Colonic mucosa (tissue), 4 donors: ENCODE measurements around the gene KCNIP4. TPM values are rescaled to one million over a fixed set of nuclear protein-coding genes. Genes with fewer than 3 reads are reported as not detected.

Experiments used
- DNase-seq: peaks from one replicate; pipeline ENCODE4 v3.0.0-alpha.2; 2020
- H3K27ac ChIP-seq: fragments of 200-600 bp; one replicate; pipeline ENCODE4 v1.8.0; 2021
- H3K27me3 ChIP-seq: fragments of 200-600 bp; one replicate; pipeline ENCODE4 v1.8.0; 2021
- H3K36me3 ChIP-seq: fragments of 200-600 bp; one replicate; pipeline ENCODE4 v1.8.0; 2021
- H3K4me1 ChIP-seq: fragments of 200-600 bp; one replicate; pipeline ENCODE4 v1.8.0; 2021; ENCODE audit warnings: mild to moderate bottlenecking
- H3K4me3 ChIP-seq: fragments of 200-600 bp; one replicate; pipeline ENCODE4 v1.8.0; 2021
- H3K9ac ChIP-seq, 2 donors: one replicate each; pipeline ENCODE4 v1.7.0; 2013; ENCODE audit warnings: control low read depth in 2 of 2, low read depth in 2 of 2, low read length in 2 of 2
- H3K9me3 ChIP-seq: fragments of 200-600 bp; one replicate; pipeline ENCODE4 v1.8.0; 2021
- CTCF ChIP-seq: fragments of 200-600 bp; IDR thresholded peaks from one replicate; pipeline ENCODE4 v1.8.0; 2022; ENCODE audit warnings: antibody characterized with exemption, mild to moderate bottlenecking
- intact Hi-C: fragments of 100-400 bp; cut with DNase I; formaldehyde crosslinking; loops from one replicate; pipeline ENCODE4 v1.14.1; 2022
- total RNA-seq, 2 donors: library from RNA; stranded (reverse); fragmentation: NEBNext Ultra II Directional in 1 of 2; extraction: Animal tissue kit (Norgen Biotek cat#: 25700) in 1 of 2; gene quantifications; one replicate each; pipeline ENCODE4 v1.2.1, GENCODE V29; 2021
- donor health status: healthy.
- donor health status: DM: no; HTN: no; CAD: no.
- donor health status: DM: no; HTN: no; CAD: no.

KCNIP4 gene
- total RNA-seq, 2 donors from 2014 or later, result 0.67 to 1.2 TPM

GRCh38 chr4:21873145-21873544 lies 75.4 kb downstream of the KCNIP4 start:
- no peak overlapping the region for H3K27ac ChIP-seq
- no peak overlapping the region for H3K9ac ChIP-seq
- no peaks in the 10 kb centered on the region for H3K36me3 ChIP-seq
- intact Hi-C loops, result no loop called here
- no peaks in the 10 kb centered on the region for H3K4me1 ChIP-seq
- no peak for TF ChIP-seq CTCF
- H3K9me3 ChIP-seq, result no peaks in the 10 kb centered on the region
- no peak for DNase-seq
- H3K4me3 ChIP-seq, result no peak overlapping the region
- no peaks in the 10 kb centered on the region for H3K27me3 ChIP-seq

GRCh38 chr4:21872101-21872500 lies 76.5 kb downstream of the KCNIP4 start:
- Histone ChIP-seq H3K36me3 (no peaks in the 10 kb centered on the region), H3K9me3 (no peaks in the 10 kb centered on the region), H3K27me3 (no peaks in the 10 kb centered on the region), H3K4me3 (no peak overlapping the region), H3K27ac (no peak overlapping the region), H3K9ac (no peak overlapping the region), H3K4me1 (no peaks in the 10 kb centered on the region)
- DNase-seq, result no peak
- TF ChIP-seq CTCF, result no peak
- intact Hi-C loops, result no loop called here

GRCh38 chr4:21869978-21870745 lies 78.4 kb downstream of the KCNIP4 start:
- intact Hi-C loops, result no loop called here
- H3K27ac ChIP-seq, result no peak overlapping the region

GRCh38 chr4:21864686-21865085 lies 83.9 kb downstream of the KCNIP4 start:
- Histone ChIP-seq H3K27ac (no peak overlapping the region), H3K9me3 (no peaks in the 10 kb centered on the region), H3K4me3 (no peak overlapping the region), H3K9ac (no peak overlapping the region), H3K27me3 (no peaks in the 10 kb centered on the region), H3K4me1 (no peaks in the 10 kb centered on the region), H3K36me3 (no peaks in the 10 kb centered on the region)
- no peak for TF ChIP-seq CTCF
- intact Hi-C loops, result no loop called here
- DNase-seq, result no peak

More at GRCh38 chr4:21869978-21870745, 78.4 kb downstream of the KCNIP4 start:
- no peak for DNase-seq
- H3K36me3 ChIP-seq, result no peaks in the 10 kb centered on the region
- H3K9ac ChIP-seq, result no peak overlapping the region
- H3K4me3 ChIP-seq, result no peak overlapping the region
- no peaks in the 10 kb centered on the region for H3K4me1 ChIP-seq
- TF ChIP-seq CTCF, result no peak
- no peaks in the 10 kb centered on the region for H3K27me3 ChIP-seq
- no peaks in the 10 kb centered on the region for H3K9me3 ChIP-seq

- no peaks in the 10 kb centered on the region for H3K27me3 ChIP-seq
- no peak overlapping the region for H3K27ac ChIP-seq
- H3K36me3 ChIP-seq, result no peaks in the 10 kb centered on the region
- no peak overlapping the region for H3K4me3 ChIP-seq
- TF ChIP-seq CTCF, result no peak
- no peak for DNase-seq
- no peaks in the 10 kb centered on the region for H3K4me1 ChIP-seq
- no peaks in the 10 kb centered on the region for H3K9me3 ChIP-seq
- intact Hi-C loops, result no loop called here
- no peak overlapping the region for H3K9ac ChIP-seq
Measured at GRCh38 chr4:21862917-21863316, 85.7 kb downstream of the KCNIP4 start.
